Progenitor cell of endocrine pancreas (in vitro differentiated cells): ENCODE results near the gene OR1M1. TPM values are rescaled to one million over a fixed set of nuclear protein-coding genes. Genes with fewer than 3 reads are reported as not detected.

Source experiments
- DNase-seq: peaks from one replicate; pipeline ENCODE4 v3.0.0; 2021; ENCODE audit warnings: low spot score; ENCODE audit not compliant: unreplicated experiment
- H3K27ac Mint-ChIP-seq: 2 replicates; pipeline ENCODE4 v1.8.0; 2021; ENCODE audit warnings: mild to moderate bottlenecking, moderate library complexity, mixed read lengths
- H3K27me3 Mint-ChIP-seq: 2 replicates; pipeline ENCODE4 v1.8.0; 2021; ENCODE audit warnings: mixed read lengths
- H3K36me3 Mint-ChIP-seq: 2 replicates; pipeline ENCODE4 v1.8.0; 2022; ENCODE audit warnings: mixed read lengths; ENCODE audit not compliant: insufficient read depth
- H3K4me1 Mint-ChIP-seq: 2 replicates; pipeline ENCODE4 v1.8.0; 2021; ENCODE audit warnings: low read depth, mixed read lengths
- H3K4me3 Mint-ChIP-seq: 2 replicates; pipeline ENCODE4 v1.8.0; 2021; ENCODE audit warnings: low read depth, mild to moderate bottlenecking, moderate library complexity, mixed read lengths
- H3K9me3 Mint-ChIP-seq: 2 replicates; pipeline ENCODE4 v1.8.0; 2021; ENCODE audit warnings: low read depth, mixed read lengths
- total RNA-seq: library from RNA; stranded (reverse); gene quantifications from 2 replicates; pipeline ENCODE4 v1.2.1, GENCODE V29; 2021
- TF ChIP-seq, protein P1 (sequence below): fragments of 200-600 bp; sonication (generic); IDR thresholded peaks from one replicate; pipeline ENCODE4 v1.5.0; 2021; ENCODE audit warnings: antibody characterized with exemption, mild to moderate bottlenecking; ENCODE audit not compliant: unreplicated experiment

The OR1M1 gene
- total RNA-seq, 1 donor from 2014 or later = not detected

DNA sequence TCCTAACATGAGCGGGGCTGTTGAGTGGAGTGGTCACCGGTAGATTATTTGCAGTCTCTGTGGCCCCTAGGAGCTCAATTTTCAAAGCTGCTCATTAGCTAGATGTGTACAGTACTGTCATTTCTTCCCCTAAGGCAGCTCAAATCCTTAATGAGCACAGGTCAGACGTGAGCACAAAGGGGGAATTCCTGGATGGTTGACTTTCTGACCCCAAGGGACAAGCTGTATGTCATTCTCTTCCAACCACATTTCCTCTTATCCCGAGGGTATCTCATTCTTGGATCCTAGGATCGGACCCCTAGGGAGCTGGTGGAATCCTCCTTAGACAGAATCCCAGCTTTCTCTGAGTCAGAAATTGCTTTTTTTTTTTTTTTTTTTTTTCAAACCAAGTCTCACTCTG lies 45.6 kb downstream of the OR1M1 start:
- no peak overlapping the region for H3K4me3 Mint-ChIP-seq
- H3K36me3 Mint-ChIP-seq = no peaks in the 10 kb centered on the region
- TF ChIP-seq, protein P1, sequence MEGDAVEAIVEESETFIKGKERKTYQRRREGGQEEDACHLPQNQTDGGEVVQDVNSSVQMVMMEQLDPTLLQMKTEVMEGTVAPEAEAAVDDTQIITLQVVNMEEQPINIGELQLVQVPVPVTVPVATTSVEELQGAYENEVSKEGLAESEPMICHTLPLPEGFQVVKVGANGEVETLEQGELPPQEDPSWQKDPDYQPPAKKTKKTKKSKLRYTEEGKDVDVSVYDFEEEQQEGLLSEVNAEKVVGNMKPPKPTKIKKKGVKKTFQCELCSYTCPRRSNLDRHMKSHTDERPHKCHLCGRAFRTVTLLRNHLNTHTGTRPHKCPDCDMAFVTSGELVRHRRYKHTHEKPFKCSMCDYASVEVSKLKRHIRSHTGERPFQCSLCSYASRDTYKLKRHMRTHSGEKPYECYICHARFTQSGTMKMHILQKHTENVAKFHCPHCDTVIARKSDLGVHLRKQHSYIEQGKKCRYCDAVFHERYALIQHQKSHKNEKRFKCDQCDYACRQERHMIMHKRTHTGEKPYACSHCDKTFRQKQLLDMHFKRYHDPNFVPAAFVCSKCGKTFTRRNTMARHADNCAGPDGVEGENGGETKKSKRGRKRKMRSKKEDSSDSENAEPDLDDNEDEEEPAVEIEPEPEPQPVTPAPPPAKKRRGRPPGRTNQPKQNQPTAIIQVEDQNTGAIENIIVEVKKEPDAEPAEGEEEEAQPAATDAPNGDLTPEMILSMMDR = no peak
- no peak overlapping the region for H3K27ac Mint-ChIP-seq
- peaks cover 3% of the 10 kb centered on the region for H3K27me3 Mint-ChIP-seq
- no peak for DNase-seq
- H3K4me1 Mint-ChIP-seq = no peaks in the 10 kb centered on the region
- H3K9me3 Mint-ChIP-seq = no peaks in the 10 kb centered on the region

DNA sequence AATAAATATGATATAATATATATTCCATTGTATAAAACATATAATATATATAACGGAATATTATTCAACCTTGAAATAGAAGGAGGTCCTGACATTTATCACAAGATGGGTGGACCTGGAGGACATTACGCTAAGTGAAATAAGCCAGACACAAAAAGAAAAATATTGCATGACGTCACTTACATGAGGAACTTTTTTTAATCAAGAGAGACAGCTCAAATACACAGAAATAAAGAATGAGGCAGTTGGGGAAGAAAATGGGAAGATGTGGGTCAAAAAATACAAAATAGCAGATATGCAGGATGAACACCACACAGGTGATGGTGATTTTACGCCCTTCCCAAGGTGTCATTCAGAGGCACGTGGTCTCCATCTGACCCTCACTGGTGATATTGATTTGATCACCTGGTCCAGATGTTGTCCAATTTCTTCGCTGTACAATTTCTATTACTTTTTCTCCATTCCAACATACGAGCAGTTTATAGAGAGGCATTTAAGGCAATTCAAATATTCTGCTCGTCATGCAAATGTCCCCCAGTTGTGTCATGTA lies 52.8 kb downstream of the OR1M1 start:
- H3K9me3 Mint-ChIP-seq = peaks cover 10% of the 10 kb centered on the region
- peak overlapping the region; percentile 100 for H3K27ac Mint-ChIP-seq
- peaks cover 27% of the 10 kb centered on the region for H3K36me3 Mint-ChIP-seq
- H3K4me3 Mint-ChIP-seq = peak overlapping the region; percentile 98
- DNase-seq = no peak
- no peaks in the 10 kb centered on the region for H3K27me3 Mint-ChIP-seq
- peaks cover 6% of the 10 kb centered on the region for H3K4me1 Mint-ChIP-seq
- TF ChIP-seq, protein P1 = no peak

DNA sequence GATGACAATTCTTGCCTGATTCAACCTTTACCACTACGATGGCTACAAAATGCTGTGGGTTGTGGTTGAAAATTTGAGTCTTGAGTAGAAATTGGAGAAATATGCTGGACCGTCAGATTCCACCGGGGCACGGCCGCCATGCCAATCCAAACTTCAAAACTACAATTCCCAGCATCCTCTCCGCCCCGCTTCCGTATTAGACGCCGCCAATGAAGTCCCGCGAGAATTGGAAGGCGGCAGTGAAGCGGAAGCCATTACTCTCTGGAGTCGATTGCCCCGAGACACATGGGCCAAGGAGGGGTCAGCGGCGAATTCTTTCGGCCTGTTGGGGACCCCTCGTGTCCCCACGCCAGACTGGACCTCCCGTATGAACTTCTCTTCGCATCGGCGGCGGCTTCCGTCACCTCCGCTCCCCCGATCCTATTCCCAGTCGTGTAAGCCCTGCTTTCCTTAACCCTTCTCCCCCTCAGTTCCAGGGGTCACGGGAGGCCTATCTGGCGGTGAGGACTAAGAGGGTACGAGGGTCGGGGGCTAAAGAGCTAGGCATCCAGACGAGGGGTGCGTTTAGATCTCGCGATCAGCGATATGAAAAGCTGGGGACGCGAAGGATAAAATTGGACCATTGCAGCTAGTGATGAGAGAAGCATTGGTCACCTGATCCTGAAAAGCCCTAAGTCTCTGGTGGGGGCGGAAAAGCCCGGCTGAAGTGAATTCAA lies 53.5 kb downstream of the OR1M1 start, which contains the start of gene ZNF317:
ZNF317 (plus strand) TSS at position 239 of the 716 bp plus-strand sequence. CDS start 15,620 bp downstream, outside the sequence.
- TF ChIP-seq, protein P1 = no peak

DNA sequence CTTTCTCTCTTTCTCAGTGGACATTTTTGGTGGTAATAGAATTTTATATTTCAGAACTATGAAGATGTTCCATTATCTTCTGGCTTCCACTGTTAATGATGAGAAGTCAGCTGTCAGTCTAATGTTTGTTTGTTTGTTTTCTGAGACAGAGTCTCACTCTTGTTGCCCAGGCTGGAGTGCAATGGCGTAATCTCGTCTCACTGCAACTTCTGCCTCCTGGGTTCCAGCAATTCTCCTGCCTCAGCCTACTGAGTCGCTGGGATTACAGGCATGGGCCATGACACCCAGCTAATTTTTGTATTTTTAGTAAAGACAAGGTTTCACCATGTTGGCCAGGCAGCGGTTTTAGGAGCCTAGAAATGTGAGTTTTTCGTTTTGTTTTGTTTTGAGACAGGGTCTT lies 58.1 kb downstream of the OR1M1 start:
- H3K4me3 Mint-ChIP-seq = no peak overlapping the region
- peaks cover 72% of the 10 kb centered on the region for H3K36me3 Mint-ChIP-seq
- no peak overlapping the region for H3K27ac Mint-ChIP-seq
- TF ChIP-seq, protein P1 = no peak
- H3K4me1 Mint-ChIP-seq = peaks cover 6% of the 10 kb centered on the region
- H3K9me3 Mint-ChIP-seq = peaks cover 43% of the 10 kb centered on the region
- no peak for DNase-seq
- H3K27me3 Mint-ChIP-seq = no peaks in the 10 kb centered on the region

More for the DNA sequence above, 53.5 kb downstream of the OR1M1 start, which contains the start of gene ZNF317:
- no peaks in the 10 kb centered on the region for H3K27me3 Mint-ChIP-seq
- peaks cover 13% of the 10 kb centered on the region for H3K9me3 Mint-ChIP-seq
- peaks cover 33% of the 10 kb centered on the region for H3K36me3 Mint-ChIP-seq
- H3K4me3 Mint-ChIP-seq = peak within 1 kb of the TSS; percentile 98
- peaks cover 6% of the 10 kb centered on the region for H3K4me1 Mint-ChIP-seq
- peak within 1 kb of the TSS; percentile 100 for H3K27ac Mint-ChIP-seq
- peak; percentile 71 for DNase-seq

Other genes starting within 250 kb of the OR1M1 start
- 0.31 and 0.43 TPM in 2 replicates for gene MUC16, start 76.7 kb upstream of the OR1M1 start, total RNA-seq
- gene OR7G2, start 20.4 kb downstream of the OR1M1 start, total RNA-seq = not detected in 2 replicates
- gene OR7G1, start 28.7 kb downstream of the OR1M1 start, total RNA-seq = not detected in 2 replicates
- not detected in 2 replicates for gene OR7G3, start 39.9 kb downstream of the OR1M1 start, total RNA-seq
- 38.6 and 46.8 TPM in 2 replicates for gene ZNF317, start 53.3 kb downstream of the OR1M1 start, total RNA-seq
- gene OR7D2, start 91.9 kb downstream of the OR1M1 start, total RNA-seq = 1.2 and 1.8 TPM in 2 replicates
- not detected in 2 replicates for gene OR7D4, start 132.5 kb downstream of the OR1M1 start, total RNA-seq
- not detected in 2 replicates for gene OR7E24, start 163.9 kb downstream of the OR1M1 start, total RNA-seq
- 6.6 and 8.0 TPM in 2 replicates for gene ZNF699, start 222.8 kb downstream of the OR1M1 start, total RNA-seq
- gene ZNF559, start 237.1 kb downstream of the OR1M1 start, total RNA-seq = 42.4 and 42.5 TPM in 2 replicates